Stimulated activated CD4-positive, alpha-beta T cell treated with anti-CD3 and anti-CD28 coated beads, Interleukin-15, amount 100 ng/mL, for 24 hours (primary cell): ENCODE data around the gene EMILIN1.
A peak's percentile ranks its signal among the peaks of the same experiment; 100 is the strongest.

Source experiments
- DNase-seq: peaks from one replicate; pipeline ENCODE4 v3.0.0-alpha.2; 2020

Gene EMILIN1

GRCh38 chr2:27081984-27082772 is 3.8 kb downstream of the EMILIN1 start:
- DNase-seq = no peak

- no peak for DNase-seq
These were observed 4.5 kb downstream of the EMILIN1 start for GRCh38 chr2:27082773-27083409.

- DNase-seq = no peak
These were observed 5.2 kb downstream of the EMILIN1 start for GRCh38 chr2:27083410-27084296.

- no peak for DNase-seq
These were observed 6.1 kb downstream of the EMILIN1 start for GRCh38 chr2:27084297-27085061.

GRCh38 chr2:27085062-27085672 is 6.8 kb downstream of the EMILIN1 start:
- no peak for DNase-seq

GRCh38 chr2:27085673-27086089 is 7.3 kb downstream of the EMILIN1 start:
- DNase-seq = peak; percentile 58

- DNase-seq = peak; percentile 97
These were observed 7.8 kb downstream of the EMILIN1 start for GRCh38 chr2:27086090-27086723.

- peak; percentile 55 for DNase-seq
These were observed 8.5 kb downstream of the EMILIN1 start, which contains the start of gene KHK for GRCh38 chr2:27086724-27087593. Gene KHK, plus strand, starts transcription at chr2:27086772. Its CDS starts 488 bp downstream, at chr2:27087260.

- no peak for DNase-seq
These were observed 9.5 kb downstream of the EMILIN1 start for GRCh38 chr2:27087823-27088410.

- DNase-seq = no peak
These were observed 10.2 kb downstream of the EMILIN1 start for GRCh38 chr2:27088634-27089033.

GRCh38 chr2:27089111-27089954 is 10.9 kb downstream of the EMILIN1 start:
- no peak for DNase-seq

- no peak for DNase-seq
These were observed 13.6 kb downstream of the EMILIN1 start for GRCh38 chr2:27091746-27092695.

GRCh38 chr2:27092696-27093429 is 14.4 kb downstream of the EMILIN1 start:
- DNase-seq = no peak

GRCh38 chr2:27093430-27094352 is 15.3 kb downstream of the EMILIN1 start:
- no peak for DNase-seq

- no peak for DNase-seq
These were observed 16.1 kb downstream of the EMILIN1 start for GRCh38 chr2:27094353-27094984.

GRCh38 chr2:27095427-27095744 is 17.0 kb downstream of the EMILIN1 start:
- DNase-seq = no peak
